Esophagus muscularis mucosa (tissue), 4 donors: Measurements from ENCODE around the gene ZNF180. TPM values are rescaled to one million over a fixed set of nuclear protein-coding genes. Genes with fewer than 3 reads are reported as not detected.

Experiments
- DNase-seq: peaks from one replicate; pipeline ENCODE4 v3.0.0-alpha.2; 2017; ENCODE audit errors: extremely low spot score
- H3K27ac ChIP-seq, 4 donors: fragments of 200-600 bp; sonication (generic); replicated peaks in 1 of 4; 1 replicate in 3 of 4; 2 replicates in 1 of 4; pipeline ENCODE4 v1.5.1; 2016 to 2019; ENCODE audit warnings: mild to moderate bottlenecking in 1 of 4
- H3K27me3 ChIP-seq, 4 donors: fragments of 200-600 bp; sonication (generic); one replicate each; pipeline versions ENCODE4 v1.5.1 to v1.6.0; 2016 to 2019
- H3K36me3 ChIP-seq, 4 donors: fragments of 200-600 bp; sonication (generic); one replicate each; pipeline ENCODE4 v1.5.1; 2016 to 2019
- H3K4me1 ChIP-seq, 4 donors: fragments of 200-600 bp; sonication (generic); one replicate each; pipeline ENCODE4 v1.5.1; 2016 to 2019
- H3K4me3 ChIP-seq, 4 donors: fragments of 200-600 bp; sonication (generic); 1 replicate in 2 of 4; 2 replicates in 2 of 4; pipeline ENCODE4 v1.5.1; 2016 to 2019; ENCODE audit warnings: mild to moderate bottlenecking in 4 of 4, moderate library complexity in 1 of 4
- H3K9me3 ChIP-seq, 4 donors: fragments of 200-600 bp; sonication (generic); 1 replicate in 3 of 4; 2 replicates in 1 of 4; pipeline ENCODE4 v1.5.1; 2016 to 2019
- CTCF ChIP-seq, 3 experiments: fragments of 200-600 bp in 2 of 3; fragments of 450-650 bp in 1 of 3; sonication (generic) in 2 of 3; IDR thresholded peaks; one replicate each; pipeline ENCODE4 v1.5.1; 2017 to 2019; ENCODE audit warnings: antibody characterized with exemption in 3 of 3, mild to moderate bottlenecking in 2 of 3, moderate library complexity in 1 of 3
- EP300 ChIP-seq: sonication (generic); formaldehyde crosslinking; IDR thresholded peaks from one replicate; pipeline ENCODE4 v1.6.1; 2017; ENCODE audit warnings: antibody characterized with exemption
- POLR2A ChIP-seq: fragments of 450-650 bp; IDR thresholded peaks from one replicate; pipeline ENCODE4 v1.6.1; 2017; ENCODE audit warnings: antibody characterized with exemption, moderate library complexity, mild to moderate bottlenecking, low read depth
- POLR2AphosphoS5 ChIP-seq, 2 donors: sonication (generic); formaldehyde crosslinking; IDR thresholded peaks; one replicate each; pipeline ENCODE4 v1.6.1; 2017; ENCODE audit warnings: antibody characterized with exemption in 2 of 2
- WGBS: methylation state at CpG from one replicate; pipeline ENCODE4 v1.1.5; 2018; 5-methylcytosine and 5-hydroxymethylcytosine counted together
- intact Hi-C: fragments of 100-400 bp; cut with DNase I; formaldehyde crosslinking; loops from one replicate; pipeline ENCODE4 v1.15.1; 2023
- total RNA-seq, 4 donors: library from RNA; depleted of rRNA; stranded (reverse); fragments of >200 nt; gene quantifications; one replicate each; pipeline versions ENCODE4 v1.1.0 to v1.2.1, GENCODE V29; 2016

The ZNF180 gene
- total RNA-seq, 4 donors from 2014 or later, result 3.8 to 16.5 (median 8.1) TPM

GRCh38 chr19:44515031-44515430, 14.7 kb upstream of the ZNF180 start:
- Histone ChIP-seq H3K4me1 (no peaks in the 10 kb centered on the region), H3K4me3 (no peak overlapping the region), H3K27ac (no peak overlapping the region), H3K36me3 (no peaks in the 10 kb centered on the region), H3K9me3 (peaks cover 0 to 4% (median 0%) of the 10 kb centered on the region in 4 donors), H3K27me3 (peaks cover 0 to 38% (median 0%) of the 10 kb centered on the region in 4 donors)
- intact Hi-C loops, result no loop called here
- TF ChIP-seq POLR2AphosphoS5 (IDR thresholded peaks at IDR 0.05), result no peak
- no peak for TF ChIP-seq POLR2A
- TF ChIP-seq CTCF (IDR thresholded peaks at IDR 0.05), result no peak
- TF ChIP-seq EP300, result no peak
- WGBS, result 76% methylated on average over 3 of the region's 3 CpGs
- no peak for DNase-seq

- WGBS, result 32% methylated on average over 12 of the region's 12 CpGs
- intact Hi-C loops, result no loop called here
- H3K27ac ChIP-seq, result no peak overlapping the region
- no peaks in the 10 kb centered on the region for H3K4me1 ChIP-seq
- no peak for DNase-seq
- TF ChIP-seq POLR2AphosphoS5 (IDR thresholded peaks at IDR 0.05), result no peak
- no peak for TF ChIP-seq POLR2A
- no peak for TF ChIP-seq CTCF (IDR thresholded peaks at IDR 0.05)
- no peak for TF ChIP-seq EP300
- H3K36me3 ChIP-seq, result no peaks in the 10 kb centered on the region
- peaks cover 0 to 49% (median 0%) of the 10 kb centered on the region in 4 donors for H3K27me3 ChIP-seq
- H3K4me3 ChIP-seq, result no peak overlapping the region
- no peaks in the 10 kb centered on the region for H3K9me3 ChIP-seq
Measured at GRCh38 chr19:44512326-44513298, 12.3 kb upstream of the ZNF180 start.

- no peak overlapping the region for H3K27ac ChIP-seq
- H3K27me3 ChIP-seq, result peaks cover 0 to 54% (median 0%) of the 10 kb centered on the region in 4 donors
- no peaks in the 10 kb centered on the region for H3K4me1 ChIP-seq
- H3K4me3 ChIP-seq, result no peak overlapping the region
- TF ChIP-seq EP300, result no peak
- TF ChIP-seq POLR2AphosphoS5 (IDR thresholded peaks at IDR 0.05), result no peak
- no peak for TF ChIP-seq POLR2A
- no peak for TF ChIP-seq CTCF (IDR thresholded peaks at IDR 0.05)
- no peaks in the 10 kb centered on the region for H3K9me3 ChIP-seq
- no peak for DNase-seq
- H3K36me3 ChIP-seq, result no peaks in the 10 kb centered on the region
- intact Hi-C loops, result no loop called here
Measured at GRCh38 chr19:44509478-44509877, 9.2 kb upstream of the ZNF180 start.

GRCh38 chr19:44499559-44499958, 763 bp downstream of the ZNF180 start:
- no peaks in the 10 kb centered on the region for H3K27me3 ChIP-seq
- TF ChIP-seq POLR2AphosphoS5 (IDR thresholded peaks at IDR 0.05) (no peak), POLR2A (no peak), CTCF (IDR thresholded peaks at IDR 0.05) (no peak), EP300 (no peak)
- peak overlapping the region in 2 of 4 donors; percentile 88 for H3K27ac ChIP-seq
- peak; percentile 12 for DNase-seq
- H3K4me1 ChIP-seq, result peaks cover 11 to 29% (median 20%) of the 10 kb centered on the region in 4 donors
- intact Hi-C loops, result no loop called here
- peaks cover 28 to 38% (median 37%) of the 10 kb centered on the region in 4 donors for H3K36me3 ChIP-seq
- H3K9me3 ChIP-seq, result peaks cover 0 to 45% (median 34%) of the 10 kb centered on the region in 4 donors
- WGBS, result 10% methylated on average over 6 of the region's 6 CpGs
- H3K4me3 ChIP-seq, result peak overlapping the region; percentile 76 to 97 (median 82)
